Endodermal cell (in vitro differentiated cells): ENCODE results near the gene BEX5. TPM values are rescaled to one million over a fixed set of nuclear protein-coding genes. Genes with fewer than 3 reads are reported as not detected.
"Not testable (repeated sequence)": the region's sequence is repeated elsewhere in the genome, so short reads cannot be mapped to it uniquely, and the experiment has no call there.

Source experiments
- DNase-seq: peaks from one replicate; pipeline ENCODE4 v3.0.0-alpha.2; 2017
- H3K27ac ChIP-seq: 2 replicates; pipeline ENCODE4 v1.5.1; 2013; ENCODE audit warnings: mild to moderate bottlenecking, low read depth, low read length, moderate library complexity
- H3K27me3 ChIP-seq: 2 replicates; pipeline ENCODE4 v1.6.1; 2013; ENCODE audit warnings: mild to moderate bottlenecking, low read length, moderate library complexity; ENCODE audit not compliant: insufficient read depth, control insufficient read depth, poor library complexity, severe bottlenecking
- H3K36me3 ChIP-seq: 2 replicates; pipeline ENCODE4 v1.7.0; 2013; ENCODE audit warnings: mild to moderate bottlenecking, low read length, moderate library complexity; ENCODE audit not compliant: control insufficient read depth, insufficient read depth
- H3K4me1 ChIP-seq: one replicate; pipeline ENCODE4 v1.7.0; 2013; ENCODE audit warnings: low read length; ENCODE audit not compliant: control insufficient read depth, insufficient read depth
- H3K4me3 ChIP-seq: 2 replicates; pipeline ENCODE4 v1.5.1; 2013; ENCODE audit warnings: mild to moderate bottlenecking, low read length, moderate library complexity
- H3K9ac ChIP-seq: 2 replicates; pipeline ENCODE4 v1.6.1; 2013; ENCODE audit warnings: mild to moderate bottlenecking, low read length, moderate library complexity; ENCODE audit not compliant: poor library complexity, severe bottlenecking; ENCODE audit errors: extremely low read depth
- H3K9me3 ChIP-seq: 2 replicates; pipeline ENCODE4 v1.6.1; 2013; ENCODE audit warnings: mild to moderate bottlenecking, low read length, moderate library complexity; ENCODE audit not compliant: control insufficient read depth
- H3K27ac Mint-ChIP-seq: 2 replicates; pipeline ENCODE4 v1.8.0; 2020; ENCODE audit warnings: mixed read lengths
- H3K27me3 Mint-ChIP-seq: 2 replicates; pipeline ENCODE4 v1.8.0; 2021; ENCODE audit warnings: mild to moderate bottlenecking, mixed read lengths; ENCODE audit not compliant: insufficient read depth
- H3K36me3 Mint-ChIP-seq: 2 replicates; pipeline ENCODE4 v1.8.0; 2020; ENCODE audit warnings: low read depth, mixed read lengths
- H3K4me1 Mint-ChIP-seq: 2 replicates; pipeline ENCODE4 v1.8.0; 2020; ENCODE audit warnings: mixed read lengths
- H3K4me3 Mint-ChIP-seq: 2 replicates; pipeline ENCODE4 v1.8.0; 2020; ENCODE audit warnings: mild to moderate bottlenecking, moderate library complexity, mixed read lengths
- H3K9me3 Mint-ChIP-seq: 2 replicates; pipeline ENCODE4 v1.8.0; 2020; ENCODE audit warnings: mild to moderate bottlenecking, mixed read lengths
- WGBS, 2 experiments: methylation state at CpG; one replicate each; pipeline versions ENCODE4 v1.1.5 to v1.1.7; 2013; ENCODE audit warnings: missing lambda C conversion rate in 2 of 2, mixed read lengths in 1 of 2; ENCODE audit not compliant: insufficient coverage in 1 of 2, insufficient read length in 1 of 2; 5-methylcytosine and 5-hydroxymethylcytosine counted together
- total RNA-seq, 2 donors: library from RNA; stranded (reverse); fragmentation: NEBNext Ultra II Directional in 1 of 2; extraction: Animal tissue kit (Norgen Biotek cat#: 25700) in 1 of 2; gene quantifications; 2 replicates in 1 of 2; 3 replicates in 1 of 2; pipeline ENCODE4 v1.2.1, GENCODE V29; 2021
- TF ChIP-seq, protein P1 (sequence below): fragments of 200-600 bp; sonication (generic); conservative IDR thresholded peaks from 2 replicates; pipeline ENCODE4 v1.5.0; 2021; ENCODE audit warnings: antibody characterized with exemption, mild to moderate bottlenecking

Gene BEX5
- total RNA-seq, 2 donors from 2014 or later: 5.6 to 8.4 TPM

DNA sequence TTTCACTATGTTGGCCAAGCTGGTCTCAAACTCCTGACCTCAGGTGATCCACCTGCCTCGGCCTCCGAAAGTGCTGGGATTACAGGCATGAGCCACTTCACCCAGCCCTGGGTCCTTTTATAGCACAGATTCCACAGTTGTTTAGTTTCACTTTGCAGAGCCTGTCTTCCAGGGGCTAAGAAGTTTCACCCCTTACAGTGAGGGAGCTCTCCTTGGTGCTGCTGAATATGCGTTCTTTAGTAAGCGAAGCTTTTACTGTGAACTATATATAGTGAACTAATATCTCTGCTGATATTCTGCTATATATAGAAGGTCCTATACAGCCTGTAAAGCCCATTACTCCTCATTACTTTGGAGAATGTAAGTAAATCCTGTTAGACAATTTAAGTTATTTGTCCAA, 17.7 kb downstream of the BEX5 start:
- 100% methylated on average over 2 of the region's 4 CpGs; no CpG with 5 or more reads in 1 of the 2 experiments for WGBS, 2 experiments
- Mint-ChIP-seq H3K27ac (no peak overlapping the region), H3K36me3 (no peaks in the 10 kb centered on the region), H3K4me1 (no peaks in the 10 kb centered on the region), H3K4me3 (no peak overlapping the region), H3K27me3 (peaks cover 6% of the 10 kb centered on the region), H3K9me3 (peaks cover 34% of the 10 kb centered on the region)
- H3K9me3 ChIP-seq: no peaks in the 10 kb centered on the region
- no peak overlapping the region for H3K9ac ChIP-seq
- H3K4me3 ChIP-seq: no peak overlapping the region
- H3K27me3 ChIP-seq: no peaks in the 10 kb centered on the region
- no peak overlapping the region for H3K27ac ChIP-seq
- no peaks in the 10 kb centered on the region for H3K36me3 ChIP-seq
- DNase-seq: peak; percentile 46
- TF ChIP-seq, protein P1, sequence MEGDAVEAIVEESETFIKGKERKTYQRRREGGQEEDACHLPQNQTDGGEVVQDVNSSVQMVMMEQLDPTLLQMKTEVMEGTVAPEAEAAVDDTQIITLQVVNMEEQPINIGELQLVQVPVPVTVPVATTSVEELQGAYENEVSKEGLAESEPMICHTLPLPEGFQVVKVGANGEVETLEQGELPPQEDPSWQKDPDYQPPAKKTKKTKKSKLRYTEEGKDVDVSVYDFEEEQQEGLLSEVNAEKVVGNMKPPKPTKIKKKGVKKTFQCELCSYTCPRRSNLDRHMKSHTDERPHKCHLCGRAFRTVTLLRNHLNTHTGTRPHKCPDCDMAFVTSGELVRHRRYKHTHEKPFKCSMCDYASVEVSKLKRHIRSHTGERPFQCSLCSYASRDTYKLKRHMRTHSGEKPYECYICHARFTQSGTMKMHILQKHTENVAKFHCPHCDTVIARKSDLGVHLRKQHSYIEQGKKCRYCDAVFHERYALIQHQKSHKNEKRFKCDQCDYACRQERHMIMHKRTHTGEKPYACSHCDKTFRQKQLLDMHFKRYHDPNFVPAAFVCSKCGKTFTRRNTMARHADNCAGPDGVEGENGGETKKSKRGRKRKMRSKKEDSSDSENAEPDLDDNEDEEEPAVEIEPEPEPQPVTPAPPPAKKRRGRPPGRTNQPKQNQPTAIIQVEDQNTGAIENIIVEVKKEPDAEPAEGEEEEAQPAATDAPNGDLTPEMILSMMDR: no peak
- H3K4me1 ChIP-seq: no peaks in the 10 kb centered on the region

DNA sequence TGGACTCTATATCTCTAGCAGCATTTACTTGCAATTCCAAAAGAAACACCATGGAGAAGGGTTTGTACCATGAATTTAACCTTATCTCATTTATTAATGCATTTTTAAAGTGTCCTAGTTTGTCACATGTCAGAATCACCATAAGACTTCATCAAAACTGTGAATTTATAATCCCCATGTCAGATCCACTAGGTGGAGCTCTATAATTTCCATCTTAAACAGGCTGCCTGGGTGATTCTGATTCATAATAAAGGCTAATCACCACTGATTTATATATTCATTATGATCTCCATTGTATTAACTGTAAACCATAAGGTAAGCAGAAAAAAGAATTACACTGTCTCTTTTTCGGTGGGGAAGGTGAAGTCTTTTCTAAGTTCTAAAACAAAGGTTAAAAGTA, 26.3 kb downstream of the BEX5 start:
- Mint-ChIP-seq H3K9me3 (peaks cover 32% of the 10 kb centered on the region), H3K27me3 (peaks cover 35% of the 10 kb centered on the region), H3K4me3 (no peak overlapping the region), H3K4me1 (no peaks in the 10 kb centered on the region), H3K27ac (no peak overlapping the region), H3K36me3 (no peaks in the 10 kb centered on the region)
- Histone ChIP-seq H3K9ac (no peak overlapping the region), H3K27ac (no peak overlapping the region), H3K4me3 (no peak overlapping the region), H3K27me3 (peaks cover 10% of the 10 kb centered on the region), H3K36me3 (no peaks in the 10 kb centered on the region), H3K9me3 (no peaks in the 10 kb centered on the region), H3K4me1 (no peaks in the 10 kb centered on the region)
- DNase-seq: no peak
- TF ChIP-seq, protein P1: peak; percentile 43
- no CpG with 5 or more reads among the region's 1 CpG for WGBS, 2 experiments

DNA sequence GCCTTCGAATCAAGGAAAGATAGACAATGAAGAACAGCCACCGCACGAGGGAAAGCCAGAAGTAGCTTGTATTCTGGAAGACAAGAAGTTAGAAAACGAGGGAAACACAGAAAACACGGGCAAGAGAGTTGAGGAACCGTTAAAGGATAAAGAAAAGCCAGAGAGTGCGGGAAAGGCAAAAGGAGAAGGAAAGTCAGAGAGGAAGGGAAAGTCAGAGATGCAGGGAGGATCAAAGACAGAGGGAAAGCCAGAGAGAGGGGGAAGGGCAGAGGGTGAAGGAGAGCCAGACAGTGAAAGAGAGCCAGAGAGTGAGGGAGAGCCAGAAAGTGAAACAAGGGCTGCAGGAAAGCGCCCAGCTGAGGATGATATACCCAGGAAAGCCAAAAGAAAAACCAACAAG, 28.9 kb downstream of the BEX5 start:
- Histone ChIP-seq H3K27ac (no peak overlapping the region), H3K27me3 (peaks cover 22% of the 10 kb centered on the region), H3K9me3 (no peaks in the 10 kb centered on the region), H3K36me3 (no peaks in the 10 kb centered on the region), H3K9ac (no peak overlapping the region), H3K4me3 (no peak overlapping the region), H3K4me1 (no peaks in the 10 kb centered on the region)
- H3K9me3 Mint-ChIP-seq: peaks cover 31% of the 10 kb centered on the region
- TF ChIP-seq, protein P1: no peak
- no peak overlapping the region for H3K4me3 Mint-ChIP-seq
- H3K27ac Mint-ChIP-seq: no peak overlapping the region
- WGBS, 2 experiments: 65 to 75% methylated on average over 5 to 8 of the region's 8 CpGs
- peak; percentile 32 for DNase-seq
- no peaks in the 10 kb centered on the region for H3K36me3 Mint-ChIP-seq
- H3K4me1 Mint-ChIP-seq: no peaks in the 10 kb centered on the region
- H3K27me3 Mint-ChIP-seq: peaks cover 45% of the 10 kb centered on the region

DNA sequence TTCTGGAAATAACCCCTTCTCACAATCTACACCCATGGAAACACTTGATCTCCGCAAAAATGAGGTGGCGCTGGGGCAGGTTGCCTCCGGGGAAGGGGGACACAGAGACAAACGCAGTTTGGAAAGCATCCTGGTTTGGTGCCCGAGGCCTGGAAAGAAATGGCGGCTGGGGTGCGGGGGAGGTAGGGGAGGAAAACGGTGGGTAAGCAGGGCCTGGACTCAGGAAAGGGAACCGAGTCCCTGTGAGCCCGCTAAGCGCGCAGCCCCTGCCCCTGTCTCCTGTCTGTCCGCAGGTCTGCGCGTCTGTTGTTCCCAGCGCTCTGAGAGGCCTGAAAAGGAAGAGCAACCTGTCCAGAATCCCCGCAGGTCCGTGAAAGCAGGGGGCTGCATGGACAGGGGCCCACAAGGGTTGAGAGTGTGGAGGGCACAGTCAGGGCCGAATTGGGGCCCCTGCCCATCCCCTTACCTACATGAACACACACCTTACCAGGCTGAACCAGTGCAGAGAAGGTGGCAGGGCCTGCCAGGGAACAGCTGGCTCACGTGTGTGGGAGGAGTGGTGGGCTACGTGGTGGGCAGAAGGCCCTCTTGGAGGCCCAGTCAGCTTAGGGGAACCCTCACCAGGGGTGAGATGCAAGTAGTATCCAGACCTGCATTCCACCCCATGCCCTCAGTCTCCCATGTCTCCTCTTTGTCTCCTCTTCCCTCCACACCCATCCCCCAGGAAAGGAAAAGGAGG, 29.5 kb downstream of the BEX5 start:
- peak overlapping the region; percentile 55 for H3K4me3 Mint-ChIP-seq
- H3K36me3 ChIP-seq, H3K9me3 ChIP-seq, H3K9ac ChIP-seq, H3K4me1 Mint-ChIP-seq, H3K4me1 ChIP-seq, H3K4me3 ChIP-seq, H3K27ac Mint-ChIP-seq, H3K36me3 Mint-ChIP-seq, H3K27ac ChIP-seq: not testable (repeated sequence)
- H3K27me3 Mint-ChIP-seq: peaks cover 45% of the 10 kb centered on the region
- 39 to 64% methylated on average over 8 to 17 of the region's 21 CpGs for WGBS, 2 experiments
- peaks cover 22% of the 10 kb centered on the region for H3K27me3 ChIP-seq
- DNase-seq: peak; percentile 49
- H3K9me3 Mint-ChIP-seq: peaks cover 26% of the 10 kb centered on the region

DNA sequence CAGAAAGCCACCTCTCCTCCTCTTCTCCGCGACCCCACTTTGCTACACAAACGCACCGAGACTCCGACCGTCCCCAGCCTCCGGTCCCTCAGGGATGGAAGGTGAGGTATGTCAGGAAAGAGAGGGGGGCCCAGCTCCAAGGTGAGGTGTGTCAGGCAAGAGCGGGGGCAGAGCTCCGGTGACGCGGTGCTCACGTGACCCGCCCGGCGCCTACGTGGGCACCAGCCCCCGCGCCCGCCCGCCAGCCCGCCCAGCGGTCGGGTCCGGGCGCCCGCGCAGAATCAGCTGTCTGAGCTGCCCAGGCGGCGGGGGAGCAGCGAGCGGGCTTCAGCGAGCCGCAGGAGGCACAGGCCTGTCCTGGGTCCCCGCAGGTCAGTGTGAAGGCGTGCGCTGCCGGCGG, 30.3 kb downstream of the BEX5 start, which contains the start of gene TCEAL2:
TCEAL2 (plus strand) TSS at position 244 of the 400 bp plus-strand sequence. CDS start 1,152 bp downstream, outside the sequence.
- peak; percentile 70 for DNase-seq
- H3K36me3 Mint-ChIP-seq, H3K27ac ChIP-seq, H3K9me3 ChIP-seq, H3K9ac ChIP-seq, H3K4me1 Mint-ChIP-seq, H3K27ac Mint-ChIP-seq, H3K36me3 ChIP-seq, H3K4me1 ChIP-seq: not testable (repeated sequence)
- peaks cover 22% of the 10 kb centered on the region for H3K27me3 ChIP-seq
- WGBS, 2 experiments: 0 to 20% methylated on average over 1 to 11 of the region's 38 CpGs
- Mint-ChIP-seq H3K27me3 (peaks cover 47% of the 10 kb centered on the region), H3K9me3 (peaks cover 33% of the 10 kb centered on the region), H3K4me3 (peak within 1 kb of the TSS; percentile 55)
- peak within 1 kb of the TSS; percentile 68 for H3K4me3 ChIP-seq
